ENCODE results near the gene NEU1. TPM values are rescaled to one million over a fixed set of nuclear protein-coding genes. Genes with fewer than 3 reads are reported as not detected.

Gene NEU1
- polyA plus RNA-seq, 1 donor (not counting 4 experiments of a cell fraction or from before 2014, with no cell fraction given), result 27.9 TPM

- H3K9me3 ChIP-seq (ENCODE audit: control insufficient read depth, low read depth, low read length), result no peaks in the 10 kb centered on the region
- TF ChIP-seq CTCF (optimal IDR thresholded peaks at IDR 0.05 in 1 of 3, IDR thresholded peaks at IDR 0.05 in 1 of 3, conservative IDR thresholded peaks at IDR 0.05 in 1 of 3; ENCODE audit: extremely low read depth in 1 of 3, insufficient read depth in 2 of 3, low read length in 3 of 3) (no peak), EZH2 (IDR thresholded peaks at IDR 0.05; ENCODE audit: low read length) (no peak)
- H3K4me1 ChIP-seq (ENCODE audit: control insufficient read depth, extremely low read depth, insufficient read depth, low read length), result peaks cover 1% of the 10 kb centered on the region
- no peak overlapping the region for H2AFZ ChIP-seq (ENCODE audit: control insufficient read depth, low read length)
- dilution Hi-C loops (cut with MboI; ENCODE audit: extremely low pct_ligation_motif_present, low sequenced_read_pairs), result no loop called here
- no peak overlapping the region for H3K4me3 ChIP-seq (ENCODE audit: control insufficient read depth in 2 of 3, extremely low read depth in 1 of 3, insufficient read depth in 2 of 3, low read depth in 1 of 3, low read length in 3 of 3)
- no peak for FAIRE-seq
- no peak overlapping the region for H3K27ac ChIP-seq (ENCODE audit: control insufficient read depth, insufficient read depth, low read length)
- no peaks in the 10 kb centered on the region for H4K20me1 ChIP-seq (ENCODE audit: control insufficient read depth, extremely low read depth, insufficient read depth, low read length)
- no peaks in the 10 kb centered on the region for H3K9me1 ChIP-seq (ENCODE audit: control insufficient read depth, extremely low read depth, insufficient read depth, low read length)
- no peaks in the 10 kb centered on the region for H3K79me2 ChIP-seq (ENCODE audit: control insufficient read depth, insufficient read depth, low read length)
- no peaks in the 10 kb centered on the region for H3K27me3 ChIP-seq (ENCODE audit: control insufficient read depth, extremely low read depth, insufficient read depth, low read length)
- no peak overlapping the region for H3K4me2 ChIP-seq (ENCODE audit: control insufficient read depth, extremely low read depth, insufficient read depth, low read depth, low read length)
- H3K9ac ChIP-seq (ENCODE audit: control insufficient read depth, extremely low read depth, insufficient read depth, low read length), result no peak overlapping the region
- peaks cover 32 to 38% of the 10 kb centered on the region in 2 experiments for H3K36me3 ChIP-seq (ENCODE audit: control insufficient read depth in 2 of 2, extremely low read depth in 1 of 2, insufficient read depth in 2 of 2, low read length in 2 of 2)
- no peak for DNase-seq (ENCODE audit: low read depth, low spot score)
Observed at GRCh38 chr6:31883676-31884075, 21.1 kb upstream of the NEU1 start.

- FAIRE-seq, result no peak
- no peaks in the 10 kb centered on the region for H3K9me1 ChIP-seq (ENCODE audit: control insufficient read depth, extremely low read depth, insufficient read depth, low read length)
- no peak for DNase-seq (ENCODE audit: low read depth, low spot score)
- H3K79me2 ChIP-seq (ENCODE audit: control insufficient read depth, insufficient read depth, low read length), result no peaks in the 10 kb centered on the region
- H3K4me3 ChIP-seq (ENCODE audit: control insufficient read depth in 2 of 3, extremely low read depth in 1 of 3, insufficient read depth in 2 of 3, low read depth in 1 of 3, low read length in 3 of 3), result no peak overlapping the region
- H3K27me3 ChIP-seq (ENCODE audit: control insufficient read depth, extremely low read depth, insufficient read depth, low read length), result no peaks in the 10 kb centered on the region
- TF ChIP-seq EZH2 (IDR thresholded peaks at IDR 0.05; ENCODE audit: low read length), result no peak
- dilution Hi-C loops (cut with MboI; ENCODE audit: extremely low pct_ligation_motif_present, low sequenced_read_pairs), result no loop called here
- H3K27ac ChIP-seq (ENCODE audit: control insufficient read depth, insufficient read depth, low read length), result no peak overlapping the region
- no peak overlapping the region for H2AFZ ChIP-seq (ENCODE audit: control insufficient read depth, low read length)
- H3K36me3 ChIP-seq (ENCODE audit: control insufficient read depth in 2 of 2, extremely low read depth in 1 of 2, insufficient read depth in 2 of 2, low read length in 2 of 2), result peaks cover 19 to 33% of the 10 kb centered on the region in 2 experiments
- H3K9ac ChIP-seq (ENCODE audit: control insufficient read depth, extremely low read depth, insufficient read depth, low read length), result no peak overlapping the region
- no peak overlapping the region for H3K4me2 ChIP-seq (ENCODE audit: control insufficient read depth, extremely low read depth, insufficient read depth, low read depth, low read length)
- H3K9me3 ChIP-seq (ENCODE audit: control insufficient read depth, low read depth, low read length), result no peaks in the 10 kb centered on the region
- peaks cover 4% of the 10 kb centered on the region for H3K4me1 ChIP-seq (ENCODE audit: control insufficient read depth, extremely low read depth, insufficient read depth, low read length)
- no peaks in the 10 kb centered on the region for H4K20me1 ChIP-seq (ENCODE audit: control insufficient read depth, extremely low read depth, insufficient read depth, low read length)
Observed at GRCh38 chr6:31882344-31882743, 19.7 kb upstream of the NEU1 start.

Measured in keratinocyte (primary cell).